Colon (tissue), 2 donors: ENCODE results near the gene KCNT1.

Experiments used
- FAIRE-seq: peaks from 2 replicates; lab custom pipeline; 2012; peaks lifted over from hg19 to GRCh38; lab: Jason Lieb, UNC
- donor health status: control.
- donor health status: control.

The KCNT1 gene

GRCh38 chr9:135727257-135727875 is 25.4 kb downstream of the KCNT1 start:
- no peak for FAIRE-seq

GRCh38 chr9:135728436-135729110 is 26.6 kb downstream of the KCNT1 start:
- FAIRE-seq = no peak

DNA sequence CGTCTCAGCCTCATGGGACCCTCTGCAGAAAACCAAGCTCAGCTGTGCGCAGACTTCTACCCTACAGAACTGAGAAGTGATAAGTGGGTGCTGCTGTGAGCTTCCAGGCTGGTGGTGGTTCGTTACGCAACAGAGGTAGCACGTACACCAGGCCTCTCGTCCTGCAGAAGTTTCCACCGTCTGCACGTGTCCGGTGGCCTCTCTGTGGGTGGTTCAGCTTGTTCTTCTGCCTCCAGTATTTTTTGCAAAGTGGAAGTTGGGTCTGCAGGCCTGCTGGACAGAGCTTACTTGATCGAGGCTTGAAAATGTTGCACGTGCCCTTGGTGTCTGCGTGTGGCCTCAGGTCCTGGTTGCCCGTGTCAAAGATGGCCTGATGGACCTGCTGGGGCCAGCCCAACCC is 27.5 kb downstream of the KCNT1 start:
- FAIRE-seq = no peak

DNA sequence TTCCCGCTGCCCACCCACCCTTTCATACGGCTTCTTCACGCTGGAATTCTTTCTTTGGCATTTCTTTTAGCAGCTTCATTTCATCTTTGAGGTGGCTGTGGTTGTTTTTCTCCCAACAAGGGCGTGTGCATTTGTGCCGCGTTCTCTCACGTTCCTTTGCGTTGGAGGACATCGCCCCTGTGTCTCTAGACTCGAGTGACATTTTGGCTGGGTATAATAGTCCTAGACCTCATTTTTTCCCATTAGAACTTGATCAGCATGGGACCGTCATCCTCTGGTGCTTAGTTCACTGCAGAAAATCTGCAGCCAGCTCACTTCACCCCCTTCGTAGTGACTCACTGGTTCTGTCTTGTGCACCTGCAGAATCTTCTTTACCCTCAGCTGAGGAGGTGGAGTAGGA is 29.5 kb downstream of the KCNT1 start:
- no peak for FAIRE-seq

- no peak for FAIRE-seq
Measured at GRCh38 chr9:135732569-135733257, 30.7 kb downstream of the KCNT1 start.

- FAIRE-seq = no peak
Measured at GRCh38 chr9:135734616-135735144, 32.7 kb downstream of the KCNT1 start.

DNA sequence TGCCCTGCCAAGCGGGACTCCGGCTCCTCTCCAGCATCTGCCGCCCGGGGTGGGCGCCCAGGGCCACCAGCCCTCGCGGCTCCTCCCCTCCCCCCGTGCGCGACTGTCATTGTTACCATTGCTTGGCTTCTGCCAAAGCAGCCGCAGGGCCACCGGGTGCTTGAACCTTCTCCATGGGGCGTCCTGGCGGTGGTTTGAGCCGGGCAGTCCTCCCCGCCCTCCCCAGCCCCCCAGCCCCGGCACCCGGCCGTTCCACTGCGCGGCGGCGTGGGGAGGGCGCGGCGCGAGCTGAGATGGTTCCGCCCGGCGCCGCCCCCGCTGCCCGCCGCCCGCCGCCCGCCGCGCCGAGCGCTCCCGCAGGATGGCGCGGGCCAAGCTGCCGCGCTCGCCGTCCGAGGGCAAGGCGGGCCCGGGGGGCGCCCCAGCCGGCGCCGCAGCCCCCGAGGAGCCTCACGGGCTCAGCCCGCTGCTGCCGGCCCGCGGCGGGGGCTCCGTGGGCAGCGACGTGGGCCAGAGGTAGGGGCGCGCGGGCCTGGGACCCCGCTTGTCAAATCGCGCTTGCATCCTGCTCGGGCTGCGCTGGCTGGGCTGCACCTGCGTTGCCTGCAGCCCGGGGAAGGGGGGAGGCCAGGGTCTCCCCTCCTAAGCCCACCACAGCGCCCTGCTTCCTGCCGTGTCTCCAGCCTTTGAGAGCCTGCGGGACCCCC is 34.4 kb downstream of the KCNT1 start:
- FAIRE-seq = no peak

- FAIRE-seq = no peak
Measured at GRCh38 chr9:135736979-135737839, 35.2 kb downstream of the KCNT1 start.

DNA sequence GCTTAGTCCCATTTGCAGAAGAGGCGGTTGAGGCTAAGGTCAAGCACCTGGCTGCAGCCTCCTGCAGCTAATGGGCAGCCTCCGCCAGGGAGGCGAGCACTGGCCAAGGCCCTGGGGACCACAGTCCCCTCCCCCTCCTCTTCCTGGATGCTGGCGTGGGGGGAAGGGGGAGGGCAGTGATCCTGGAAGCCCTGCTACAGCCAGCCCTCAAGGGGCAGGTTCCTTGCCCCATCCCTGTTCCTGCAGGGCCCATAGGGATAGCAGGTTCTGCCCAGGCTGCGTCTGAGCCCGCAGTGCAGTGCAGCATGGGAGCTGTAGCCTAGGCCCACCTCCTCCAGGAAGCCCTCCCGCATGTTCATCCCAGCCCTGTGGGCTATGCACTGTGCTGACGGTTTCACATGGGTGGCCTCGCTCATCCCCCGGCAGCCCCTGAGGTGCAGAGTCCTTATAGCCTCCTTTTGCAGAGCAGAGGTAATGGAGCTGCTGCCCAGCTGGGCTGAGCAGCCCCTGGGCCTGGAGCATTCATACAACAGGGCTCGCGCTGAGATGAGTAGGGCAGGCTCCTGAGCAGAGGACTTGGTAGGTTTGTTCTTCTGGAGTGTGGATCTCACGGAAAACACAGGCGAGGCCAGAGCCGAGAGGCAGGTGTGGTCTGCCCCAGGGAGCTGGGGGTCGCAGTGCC is 36.0 kb downstream of the KCNT1 start:
- no peak for FAIRE-seq

DNA sequence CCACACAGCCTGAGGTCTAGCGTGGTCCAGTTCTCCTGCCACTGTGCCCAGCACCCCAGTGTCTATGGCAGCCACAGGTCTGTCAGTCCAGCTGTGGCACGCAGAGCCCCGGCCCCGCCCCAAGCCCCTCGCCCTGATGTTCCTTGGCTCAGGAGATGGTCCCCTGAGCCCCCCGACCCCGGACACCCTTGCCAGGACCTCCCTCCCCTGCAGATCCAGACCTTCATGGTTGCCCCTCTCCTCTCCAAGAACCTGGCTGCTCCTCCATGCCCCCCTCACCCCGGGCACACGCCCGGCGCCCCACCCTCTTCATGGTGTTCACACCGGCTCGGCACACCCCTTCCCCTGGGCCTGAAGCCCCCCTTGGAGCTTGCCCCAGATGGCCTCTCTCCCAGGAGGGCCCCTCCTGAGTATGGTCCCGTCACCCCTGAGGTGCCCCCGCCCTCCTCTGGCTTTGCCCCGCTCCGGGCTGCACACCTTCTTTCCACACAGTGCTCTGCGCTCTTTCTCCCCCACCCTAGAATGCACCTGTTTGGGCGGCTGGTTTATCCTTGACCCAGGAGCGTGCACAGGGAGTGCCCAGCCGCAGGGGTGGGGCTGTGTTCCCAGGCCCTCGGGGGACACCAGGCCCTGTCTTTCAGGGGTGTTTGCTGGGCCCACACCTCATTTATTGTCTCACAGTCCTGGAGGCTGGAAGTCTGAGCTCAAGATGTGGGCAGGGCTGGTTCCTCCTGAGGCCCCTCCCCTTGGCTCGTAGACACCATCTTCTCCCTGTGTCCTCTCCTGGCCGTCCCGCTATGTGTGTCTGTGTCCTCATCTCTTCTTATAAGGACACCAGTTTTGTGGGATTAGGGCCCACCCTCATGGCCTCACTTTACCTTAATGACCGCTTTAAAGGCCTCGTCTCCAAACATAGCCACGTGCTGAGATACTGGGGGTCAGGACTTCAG is 37.6 kb downstream of the KCNT1 start:
- FAIRE-seq = no peak

DNA sequence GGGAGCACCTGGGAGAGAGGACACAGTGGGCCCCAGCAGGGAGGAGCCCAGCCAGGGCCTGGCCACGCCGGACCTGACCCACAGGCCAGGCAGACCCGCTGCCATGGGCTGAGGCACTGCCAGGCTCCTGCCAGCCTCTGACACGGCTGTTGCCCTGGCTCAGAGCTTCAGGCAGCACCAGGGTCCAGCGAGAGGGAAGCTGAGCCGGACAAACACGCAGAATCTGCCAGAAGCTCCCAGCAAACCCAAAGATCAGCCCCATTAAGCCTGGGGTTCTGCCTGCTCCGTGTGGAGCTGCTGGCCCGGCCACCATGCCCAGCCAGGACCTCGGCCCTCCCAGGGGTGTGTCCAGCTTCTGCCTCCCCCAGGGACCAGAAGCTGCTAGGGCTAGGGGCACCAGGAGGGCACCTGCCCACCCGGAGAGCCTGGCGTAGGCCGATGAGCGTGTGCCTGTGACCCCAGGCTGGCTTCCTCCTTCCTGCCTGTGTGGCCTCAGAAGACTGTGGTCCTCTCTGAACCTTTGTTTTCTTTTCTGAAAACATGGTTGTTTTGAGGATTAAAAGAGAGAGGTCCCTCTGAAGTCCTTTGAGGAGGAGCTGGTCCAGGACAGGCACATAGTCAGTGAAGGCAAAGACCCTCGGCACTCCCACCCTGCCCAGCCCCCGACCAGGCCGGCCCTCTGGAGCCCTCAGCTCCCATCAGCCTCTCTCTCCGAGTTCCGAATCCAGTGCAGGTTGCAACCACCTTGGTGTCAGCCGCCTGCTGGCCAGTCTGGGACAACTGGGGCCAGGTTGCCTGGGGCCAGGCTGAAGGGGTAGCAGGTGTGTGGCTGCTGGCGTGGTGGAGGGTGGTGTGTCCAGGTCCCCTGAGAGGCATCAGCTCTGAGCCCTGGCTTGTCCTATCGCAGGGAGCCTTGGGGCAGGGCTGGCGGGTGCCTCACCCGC is 39.6 kb downstream of the KCNT1 start:
- no peak for FAIRE-seq

DNA sequence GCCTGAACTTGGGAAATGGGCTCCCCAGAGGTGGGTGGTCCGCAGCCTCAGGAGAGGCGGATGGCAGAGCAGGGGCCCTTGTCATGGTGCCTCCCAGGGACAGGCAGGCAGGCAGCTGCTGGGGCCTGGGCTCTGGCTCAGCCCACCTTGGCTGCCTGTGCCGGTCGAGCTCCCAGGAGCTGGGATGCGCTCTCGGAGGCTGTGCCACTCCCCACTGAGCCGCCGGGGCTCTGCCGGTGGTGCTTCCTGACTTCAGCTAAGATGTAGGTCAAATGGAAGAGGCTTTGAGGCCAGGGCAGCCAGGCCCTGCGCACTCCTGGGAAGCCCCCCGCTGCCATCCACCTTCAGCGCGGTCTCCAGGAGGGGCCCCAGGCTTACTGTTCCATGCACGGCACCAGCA is 41.0 kb downstream of the KCNT1 start:
- FAIRE-seq = no peak

DNA sequence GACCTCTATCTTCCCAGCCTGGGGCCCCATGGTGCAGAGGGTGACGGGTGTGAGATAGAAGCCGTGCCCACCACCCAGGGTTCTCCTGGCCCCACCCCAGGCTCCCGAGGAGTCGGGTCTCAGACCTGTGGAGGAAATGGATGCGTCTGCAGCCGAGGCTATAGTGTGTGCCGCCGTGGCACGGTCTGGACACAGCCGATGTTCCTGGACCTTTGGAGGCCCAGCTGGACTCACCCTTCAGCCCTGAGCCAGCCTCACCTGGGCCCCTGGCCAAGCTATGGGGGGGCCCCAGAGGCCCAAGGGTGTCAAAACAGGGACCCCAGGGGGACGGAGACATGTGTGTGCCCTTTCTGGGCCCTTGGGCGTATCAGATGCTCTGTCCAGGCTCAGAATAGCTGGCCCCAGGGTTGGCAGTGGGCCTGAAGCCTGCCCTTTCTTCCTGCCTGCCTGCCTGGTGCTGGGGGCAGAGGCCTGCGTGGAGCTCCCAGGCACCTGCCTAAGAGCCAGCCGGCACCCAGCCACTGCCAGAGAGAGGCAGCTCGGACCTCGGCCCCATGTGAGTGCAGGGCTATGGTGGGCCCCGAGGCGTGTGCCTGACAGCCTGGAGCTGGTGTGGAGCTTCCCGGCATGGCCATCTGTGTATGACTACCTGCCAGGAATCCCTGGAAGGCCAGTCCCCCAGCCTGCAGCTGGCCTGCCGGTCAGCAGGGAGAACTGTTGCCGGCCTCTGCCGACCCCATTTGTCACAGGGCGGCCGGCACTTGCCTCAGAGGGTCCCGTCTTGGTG is 41.8 kb downstream of the KCNT1 start:
- FAIRE-seq = no peak

- FAIRE-seq = no peak
Measured at GRCh38 chr9:135744333-135745070, 42.5 kb downstream of the KCNT1 start.

DNA sequence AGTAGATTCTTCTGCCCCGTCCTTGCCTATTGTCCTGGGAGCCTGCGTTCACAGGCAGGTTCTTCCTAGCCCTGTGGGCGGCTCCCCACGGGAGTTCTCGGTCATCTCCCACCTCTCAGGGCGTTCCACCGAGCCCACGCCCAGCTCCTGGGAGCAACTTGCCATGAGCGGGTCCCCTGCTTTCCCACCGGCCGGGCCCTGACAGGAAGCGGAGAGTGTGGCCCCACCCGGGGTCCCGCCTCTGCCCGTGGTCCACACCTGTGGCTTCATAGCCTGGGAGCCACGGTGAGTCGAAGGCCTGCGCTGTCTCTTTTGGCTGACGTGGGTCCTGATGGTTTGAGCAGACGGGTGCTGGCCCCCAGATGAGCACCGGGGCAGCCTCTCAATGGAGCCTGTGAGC is 43.2 kb downstream of the KCNT1 start:
- no peak for FAIRE-seq

DNA sequence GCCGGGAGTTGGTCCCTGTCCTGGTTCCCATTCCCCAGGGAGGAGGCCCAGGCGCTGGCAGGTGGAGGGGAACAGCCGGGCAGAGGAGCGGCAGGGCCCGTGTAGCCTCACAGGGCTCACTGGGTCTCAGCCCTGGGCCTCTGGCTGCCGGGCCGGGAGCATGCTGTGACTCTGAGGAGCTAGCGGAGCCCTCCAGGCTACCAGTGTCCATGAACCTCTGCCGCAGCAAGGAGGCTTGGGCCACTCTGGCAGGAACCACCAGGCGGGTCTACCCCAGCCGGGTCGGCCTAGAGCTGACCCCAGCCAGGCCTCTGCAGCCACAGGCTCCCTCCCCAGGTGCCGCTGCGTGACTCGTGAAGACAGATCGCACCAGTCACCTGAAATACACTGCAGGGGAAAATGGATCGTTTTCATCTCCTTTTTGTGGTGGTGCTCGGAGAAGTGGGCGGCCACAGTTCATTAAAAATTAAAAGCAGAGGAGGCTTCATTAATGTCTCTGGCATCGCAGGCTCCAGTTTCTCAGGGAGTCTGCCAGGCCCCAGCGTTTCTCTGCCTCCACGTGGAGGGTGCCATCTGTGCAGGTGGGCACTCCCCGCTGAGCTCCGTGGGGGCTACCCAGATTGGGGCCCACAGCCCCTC is 43.8 kb downstream of the KCNT1 start:
- FAIRE-seq = no peak

- no peak for FAIRE-seq
Measured at GRCh38 chr9:135746565-135746964, 44.6 kb downstream of the KCNT1 start.
